Measurements from ENCODE around the gene MRPL48. TPM values are rescaled to one million over a fixed set of nuclear protein-coding genes. Genes with fewer than 3 reads are reported as not detected.
A peak's percentile ranks its signal among the peaks of the same experiment; 100 is the strongest.

MRPL48 gene
- 21.0 and 27.2 TPM in 2 replicates for total RNA-seq (ENCODE audit: low replicate concordance)

- Mint-ChIP-seq H3K4me3 (peak within 1 kb of the TSS; percentile 99), H3K4me1 (peaks cover 11% of the 10 kb centered on the region), H3K27ac (peak within 1 kb of the TSS; percentile 100), H3K36me3 (peaks cover 1% of the 10 kb centered on the region), H3K27me3 (ENCODE audit: insufficient read depth, low read depth) (peaks cover 4% of the 10 kb centered on the region), H3K9me3 (no peaks in the 10 kb centered on the region)
- Histone ChIP-seq H3F3A (ENCODE audit: low read depth) (peaks cover 22% of the 10 kb centered on the region), H3K9ac (peak within 1 kb of the TSS; percentile 81), H3K27me3 (no peaks in the 10 kb centered on the region), H3K36me3 (no peaks in the 10 kb centered on the region), H2AFZ (replicated peaks) (peak within 1 kb of the TSS; percentile 96), H4K20me1 (ENCODE audit: low read depth) (no peaks in the 10 kb centered on the region), H3K4me3 (peak within 1 kb of the TSS; percentile 73), H3K4me2 (peak within 1 kb of the TSS; percentile 92), H3K9me3 (ENCODE audit: low read depth) (no peaks in the 10 kb centered on the region), H3K4me1 (peaks cover 6% of the 10 kb centered on the region), H3K27ac (peak within 1 kb of the TSS; percentile 90), H3K79me2 (ENCODE audit: low read depth) (peaks cover 7% of the 10 kb centered on the region)
- DNase-seq (ENCODE audit: low spot score) = peak; percentile 84
- TF ChIP-seq EZH2 (IDR thresholded peaks at IDR 0.05) (peak; percentile 50), CTCF (IDR thresholded peaks at IDR 0.05) (no peak), EZH2phosphoT487 (IDR thresholded peaks at IDR 0.05) (no peak)
These were observed at the start of gene MRPL48 for GRCh38 chr11:73787643-73788558. MRPL48 (plus strand) TSS chr11:73787874; CDS start chr11:73787972, 98 bp downstream.

GRCh38 chr11:73743045-73743444 is 44.6 kb upstream of the MRPL48 start:
- H2AFZ ChIP-seq (replicated peaks) = no peak overlapping the region
- H3K36me3 ChIP-seq = no peaks in the 10 kb centered on the region
- TF ChIP-seq EZH2phosphoT487 (IDR thresholded peaks at IDR 0.05) (no peak), EZH2 (IDR thresholded peaks at IDR 0.05) (no peak), CTCF (IDR thresholded peaks at IDR 0.05) (no peak)
- no peak overlapping the region for H3K27ac ChIP-seq
- H3F3A ChIP-seq (ENCODE audit: low read depth) = peaks cover 4% of the 10 kb centered on the region
- DNase-seq (ENCODE audit: low spot score) = no peak
- Mint-ChIP-seq H3K9me3 (no peaks in the 10 kb centered on the region), H3K27ac (no peak overlapping the region), H3K4me1 (peaks cover 2% of the 10 kb centered on the region), H3K36me3 (peaks cover 10% of the 10 kb centered on the region), H3K4me3 (no peak overlapping the region), H3K27me3 (ENCODE audit: insufficient read depth, low read depth) (no peaks in the 10 kb centered on the region)
- H3K9ac ChIP-seq = no peak overlapping the region
- H3K9me3 ChIP-seq (ENCODE audit: low read depth) = no peaks in the 10 kb centered on the region
- no peaks in the 10 kb centered on the region for H3K27me3 ChIP-seq
- H3K79me2 ChIP-seq (ENCODE audit: low read depth) = peaks cover 95% of the 10 kb centered on the region
- H4K20me1 ChIP-seq (ENCODE audit: low read depth) = peaks cover 29% of the 10 kb centered on the region
- no peak overlapping the region for H3K4me2 ChIP-seq
- no peaks in the 10 kb centered on the region for H3K4me1 ChIP-seq
- no peak overlapping the region for H3K4me3 ChIP-seq

- no peaks in the 10 kb centered on the region for H3F3A ChIP-seq (ENCODE audit: low read depth)
- DNase-seq (ENCODE audit: low spot score) = no peak
- H3K4me3 Mint-ChIP-seq = no peak overlapping the region
- no peak overlapping the region for H3K27ac Mint-ChIP-seq
- no peak overlapping the region for H2AFZ ChIP-seq (replicated peaks)
- TF ChIP-seq EZH2 (IDR thresholded peaks at IDR 0.05) = no peak
- no peak for TF ChIP-seq EZH2phosphoT487 (IDR thresholded peaks at IDR 0.05)
- TF ChIP-seq CTCF (IDR thresholded peaks at IDR 0.05) = no peak
- no peak overlapping the region for H3K4me2 ChIP-seq
- peaks cover 96% of the 10 kb centered on the region for H3K79me2 ChIP-seq (ENCODE audit: low read depth)
- no peaks in the 10 kb centered on the region for H3K36me3 ChIP-seq
- H3K4me1 ChIP-seq = no peaks in the 10 kb centered on the region
- H3K9ac ChIP-seq = no peak overlapping the region
- no peaks in the 10 kb centered on the region for H3K27me3 Mint-ChIP-seq (ENCODE audit: insufficient read depth, low read depth)
- H3K9me3 ChIP-seq (ENCODE audit: low read depth) = no peaks in the 10 kb centered on the region
- no peaks in the 10 kb centered on the region for H3K27me3 ChIP-seq
- no peaks in the 10 kb centered on the region for H3K9me3 Mint-ChIP-seq
- H3K4me1 Mint-ChIP-seq = no peaks in the 10 kb centered on the region
- no peak overlapping the region for H3K4me3 ChIP-seq
- peaks cover 45% of the 10 kb centered on the region for H4K20me1 ChIP-seq (ENCODE audit: low read depth)
- peaks cover 6% of the 10 kb centered on the region for H3K36me3 Mint-ChIP-seq
- no peak overlapping the region for H3K27ac ChIP-seq
These were observed 41.0 kb upstream of the MRPL48 start for GRCh38 chr11:73746701-73747100.
